WTC11 (cell line): ENCODE data around the gene MMGT1. TPM values are rescaled to one million over a fixed set of nuclear protein-coding genes. Genes with fewer than 3 reads are reported as not detected.

Experiments
- ATAC-seq: fragments of 200-7000 bp; cut with Tn5 transposase; 2 replicates; pipeline ENCODE4 v1.10.0; 2021; ENCODE audit warnings: mild to moderate bottlenecking, moderate library complexity
- CTCF ChIA-PET: fragments of 300-600 bp; sonication (Branson Sonifier 250); formaldehyde crosslinking; loops from one replicate; lab custom pipeline; 2021; ENCODE audit warnings: antibody characterized with exemption; lab: Charles Lee
- POLR2A ChIA-PET: fragments of 350-600 bp; sonication (Branson Sonifier 250); formaldehyde crosslinking; loops from one replicate; lab custom pipeline; 2021; ENCODE audit warnings: antibody characterized with exemption; lab: Charles Lee
- DNase-seq: peaks from one replicate; pipeline ENCODE4 v3.0.0; 2021; ENCODE audit warnings: low spot score
- H3K27ac Mint-ChIP-seq: 2 replicates; pipeline ENCODE4 v1.8.0; 2021; ENCODE audit warnings: mixed read lengths
- H3K27me3 Mint-ChIP-seq: 2 replicates; pipeline ENCODE4 v1.8.0; 2021; ENCODE audit warnings: low read depth, mild to moderate bottlenecking, moderate library complexity, mixed read lengths
- H3K36me3 Mint-ChIP-seq: 2 replicates; pipeline ENCODE4 v1.8.0; 2021; ENCODE audit warnings: mixed read lengths
- H3K4me1 Mint-ChIP-seq: 2 replicates; pipeline ENCODE4 v1.8.0; 2022; ENCODE audit warnings: mixed read lengths
- H3K4me3 Mint-ChIP-seq: 2 replicates; pipeline ENCODE4 v1.8.0; 2021; ENCODE audit warnings: mild to moderate bottlenecking, moderate library complexity, mixed read lengths
- H3K9me3 Mint-ChIP-seq: 2 replicates; pipeline ENCODE4 v1.8.0; 2021; ENCODE audit warnings: mixed read lengths
- CREM ChIP-seq: sonication (generic); formaldehyde crosslinking; IDR thresholded peaks from 2 replicates; pipeline ENCODE4 v1.8.1; 2022; ENCODE audit warnings: mild to moderate bottlenecking, missing genetic modification reagents, moderate library complexity
- FOXP1 ChIP-seq: sonication (generic); formaldehyde crosslinking; IDR thresholded peaks from 2 replicates; pipeline ENCODE4 v1.8.0; 2022; ENCODE audit warnings: missing genetic modification reagents, mild to moderate bottlenecking, moderate library complexity, borderline replicate concordance
- JAZF1 ChIP-seq: fragments of 250-450 bp; sonication (Bioruptor Pico); IDR thresholded peaks from 2 replicates; pipeline ENCODE4 v1.9.0; 2021; ENCODE audit warnings: moderate library complexity, mild to moderate bottlenecking, inconsistent platforms
- MYBL2 ChIP-seq: sonication (generic); formaldehyde crosslinking; IDR thresholded peaks from 2 replicates; pipeline ENCODE4 v1.8.1; 2023; ENCODE audit warnings: mild to moderate bottlenecking, moderate library complexity, missing genetic modification reagents
- NR1H2 ChIP-seq: sonication (generic); formaldehyde crosslinking; IDR thresholded peaks from 2 replicates; pipeline ENCODE4 v1.9.0; 2021; ENCODE audit warnings: mild to moderate bottlenecking, moderate library complexity, missing genetic modification reagents
- NR3C1 ChIP-seq: sonication (generic); formaldehyde crosslinking; conservative IDR thresholded peaks from 2 replicates; pipeline ENCODE4 v1.8.1; 2023; ENCODE audit warnings: low read depth, mild to moderate bottlenecking, missing genetic modification reagents
- TEAD1 ChIP-seq: sonication (generic); formaldehyde crosslinking; IDR thresholded peaks from 2 replicates; pipeline ENCODE4 v1.8.0; 2022; ENCODE audit warnings: mild to moderate bottlenecking, missing genetic modification reagents
- TEAD4 ChIP-seq: sonication (generic); formaldehyde crosslinking; IDR thresholded peaks from 2 replicates; pipeline ENCODE4 v1.8.0; 2022; ENCODE audit warnings: mild to moderate bottlenecking, missing genetic modification reagents
- ZNF121 ChIP-seq: sonication (generic); formaldehyde crosslinking; IDR thresholded peaks from 2 replicates; pipeline ENCODE4 v1.8.0; 2023; ENCODE audit warnings: missing genetic modification reagents
- ZNF232 ChIP-seq: sonication (generic); formaldehyde crosslinking; IDR thresholded peaks from 2 replicates; pipeline ENCODE4 v1.8.0; 2022; ENCODE audit warnings: mild to moderate bottlenecking, missing genetic modification reagents
- total RNA-seq: library from RNA; stranded (reverse); gene quantifications from 3 replicates; pipeline ENCODE4 v1.2.3, GENCODE V29; 2021
- TF ChIP-seq, protein P1 (sequence below): sonication (generic); formaldehyde crosslinking; IDR thresholded peaks from 2 replicates; pipeline ENCODE4 v1.8.1; 2022; ENCODE audit warnings: mild to moderate bottlenecking, moderate library complexity, missing genetic modification reagents
- TF ChIP-seq, protein P2 (sequence below): sonication (generic); formaldehyde crosslinking; IDR thresholded peaks from 2 replicates; pipeline ENCODE4 v1.8.1; 2022; ENCODE audit warnings: low read depth, missing genetic modification reagents, borderline replicate concordance
- TF ChIP-seq, protein P3 (sequence below): fragments of 200-600 bp; IDR thresholded peaks from 2 replicates; pipeline ENCODE4 v1.8.0; 2022; ENCODE audit warnings: antibody characterized with exemption
- TF ChIP-seq, protein P4 (sequence below): fragments of 250-450 bp; sonication (Bioruptor Pico); IDR thresholded peaks from 2 replicates; pipeline ENCODE4 v1.9.0; 2021; ENCODE audit warnings: mild to moderate bottlenecking
- TF ChIP-seq, protein P5 (sequence below): sonication (generic); formaldehyde crosslinking; IDR thresholded peaks from 2 replicates; pipeline ENCODE4 v1.8.1; 2023; ENCODE audit warnings: mild to moderate bottlenecking, missing genetic modification reagents
- TF ChIP-seq, protein P6 (sequence below): sonication (generic); formaldehyde crosslinking; IDR thresholded peaks from 2 replicates; pipeline ENCODE4 v1.8.0; 2023; ENCODE audit warnings: mild to moderate bottlenecking, missing genetic modification reagents
- TF ChIP-seq, protein P7 (sequence below): sonication (generic); formaldehyde crosslinking; IDR thresholded peaks from 2 replicates; pipeline ENCODE4 v1.8.1; 2023; ENCODE audit warnings: mild to moderate bottlenecking, moderate library complexity, missing genetic modification reagents
- TF ChIP-seq, protein P8 (sequence below): sonication (generic); formaldehyde crosslinking; IDR thresholded peaks from 2 replicates; pipeline ENCODE4 v1.8.1; 2022; ENCODE audit warnings: low read depth, mild to moderate bottlenecking, moderate library complexity, missing genetic modification reagents, borderline replicate concordance

The MMGT1 gene
- total RNA-seq, 1 experiment from 2014 or later = 15.4 TPM

DNA sequence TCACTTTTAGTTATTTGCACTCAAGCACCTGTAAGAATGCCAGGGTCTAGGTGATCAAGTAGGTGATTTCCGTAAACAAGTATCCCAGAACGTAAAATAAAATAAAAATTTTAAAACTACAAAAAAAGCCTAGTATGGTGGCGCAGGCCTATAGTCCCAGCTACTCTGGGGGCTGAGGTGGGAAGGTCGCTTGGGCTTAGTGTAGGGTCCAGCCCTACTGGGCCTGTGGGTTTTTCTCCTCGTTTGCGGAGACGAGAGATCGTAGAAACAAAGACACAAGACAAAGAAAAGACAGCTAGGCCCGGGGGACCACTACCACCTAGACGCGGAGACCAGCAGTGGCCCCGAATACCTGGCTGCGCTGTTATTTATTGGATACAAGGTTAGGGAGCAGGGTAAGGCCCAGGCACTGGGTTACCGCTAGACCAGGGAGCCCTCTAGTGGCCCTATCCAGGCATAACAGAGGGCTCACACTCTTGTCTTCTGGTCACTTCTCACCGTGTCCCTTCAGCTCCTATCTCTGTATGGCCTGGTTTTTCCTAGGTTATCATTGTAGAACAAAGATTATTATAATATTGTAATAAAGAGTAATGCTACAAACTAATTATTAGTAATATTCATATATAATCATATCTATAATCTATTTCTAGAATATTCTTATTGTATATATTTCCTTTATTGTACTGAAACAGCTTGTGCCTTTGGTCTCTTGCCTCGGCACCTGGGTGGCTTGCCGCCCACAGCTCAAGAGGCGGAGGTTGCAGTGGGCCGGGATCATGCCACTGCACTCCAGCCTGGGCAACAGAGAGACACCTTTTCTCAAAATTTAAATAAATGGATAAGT lies 41.9 kb downstream of the MMGT1 start:
- ATAC-seq (peak; percentile 97), DNase-seq (peak; percentile 74)
- CTCF ChIA-PET = interaction anchor here (0.7 to 1.5 kb wide), 8 partner anchors 9 to 725 kb away, joined by 3 to 10 read pairs (median 4); no protein-coding TSS in a partner anchor
- H3K4me1 Mint-ChIP-seq = no peaks in the 10 kb centered on the region
- TF ChIP-seq, protein P1, sequence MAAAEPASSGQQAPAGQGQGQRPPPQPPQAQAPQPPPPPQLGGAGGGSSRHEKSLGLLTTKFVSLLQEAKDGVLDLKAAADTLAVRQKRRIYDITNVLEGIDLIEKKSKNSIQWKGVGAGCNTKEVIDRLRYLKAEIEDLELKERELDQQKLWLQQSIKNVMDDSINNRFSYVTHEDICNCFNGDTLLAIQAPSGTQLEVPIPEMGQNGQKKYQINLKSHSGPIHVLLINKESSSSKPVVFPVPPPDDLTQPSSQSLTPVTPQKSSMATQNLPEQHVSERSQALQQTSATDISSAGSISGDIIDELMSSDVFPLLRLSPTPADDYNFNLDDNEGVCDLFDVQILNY (CRISPR knock-in tag) = no peak
- TF ChIP-seq CREM (CRISPR knock-in tag) (no peak), MYBL2 (no peak)
- TF ChIP-seq, protein P2, sequence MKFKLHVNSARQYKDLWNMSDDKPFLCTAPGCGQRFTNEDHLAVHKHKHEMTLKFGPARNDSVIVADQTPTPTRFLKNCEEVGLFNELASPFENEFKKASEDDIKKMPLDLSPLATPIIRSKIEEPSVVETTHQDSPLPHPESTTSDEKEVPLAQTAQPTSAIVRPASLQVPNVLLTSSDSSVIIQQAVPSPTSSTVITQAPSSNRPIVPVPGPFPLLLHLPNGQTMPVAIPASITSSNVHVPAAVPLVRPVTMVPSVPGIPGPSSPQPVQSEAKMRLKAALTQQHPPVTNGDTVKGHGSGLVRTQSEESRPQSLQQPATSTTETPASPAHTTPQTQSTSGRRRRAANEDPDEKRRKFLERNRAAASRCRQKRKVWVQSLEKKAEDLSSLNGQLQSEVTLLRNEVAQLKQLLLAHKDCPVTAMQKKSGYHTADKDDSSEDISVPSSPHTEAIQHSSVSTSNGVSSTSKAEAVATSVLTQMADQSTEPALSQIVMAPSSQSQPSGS = no peak
- TF ChIP-seq, protein P3, sequence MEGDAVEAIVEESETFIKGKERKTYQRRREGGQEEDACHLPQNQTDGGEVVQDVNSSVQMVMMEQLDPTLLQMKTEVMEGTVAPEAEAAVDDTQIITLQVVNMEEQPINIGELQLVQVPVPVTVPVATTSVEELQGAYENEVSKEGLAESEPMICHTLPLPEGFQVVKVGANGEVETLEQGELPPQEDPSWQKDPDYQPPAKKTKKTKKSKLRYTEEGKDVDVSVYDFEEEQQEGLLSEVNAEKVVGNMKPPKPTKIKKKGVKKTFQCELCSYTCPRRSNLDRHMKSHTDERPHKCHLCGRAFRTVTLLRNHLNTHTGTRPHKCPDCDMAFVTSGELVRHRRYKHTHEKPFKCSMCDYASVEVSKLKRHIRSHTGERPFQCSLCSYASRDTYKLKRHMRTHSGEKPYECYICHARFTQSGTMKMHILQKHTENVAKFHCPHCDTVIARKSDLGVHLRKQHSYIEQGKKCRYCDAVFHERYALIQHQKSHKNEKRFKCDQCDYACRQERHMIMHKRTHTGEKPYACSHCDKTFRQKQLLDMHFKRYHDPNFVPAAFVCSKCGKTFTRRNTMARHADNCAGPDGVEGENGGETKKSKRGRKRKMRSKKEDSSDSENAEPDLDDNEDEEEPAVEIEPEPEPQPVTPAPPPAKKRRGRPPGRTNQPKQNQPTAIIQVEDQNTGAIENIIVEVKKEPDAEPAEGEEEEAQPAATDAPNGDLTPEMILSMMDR = peak; percentile 47; the same call in 1 of the 2 replicates
- TF ChIP-seq, protein P4, sequence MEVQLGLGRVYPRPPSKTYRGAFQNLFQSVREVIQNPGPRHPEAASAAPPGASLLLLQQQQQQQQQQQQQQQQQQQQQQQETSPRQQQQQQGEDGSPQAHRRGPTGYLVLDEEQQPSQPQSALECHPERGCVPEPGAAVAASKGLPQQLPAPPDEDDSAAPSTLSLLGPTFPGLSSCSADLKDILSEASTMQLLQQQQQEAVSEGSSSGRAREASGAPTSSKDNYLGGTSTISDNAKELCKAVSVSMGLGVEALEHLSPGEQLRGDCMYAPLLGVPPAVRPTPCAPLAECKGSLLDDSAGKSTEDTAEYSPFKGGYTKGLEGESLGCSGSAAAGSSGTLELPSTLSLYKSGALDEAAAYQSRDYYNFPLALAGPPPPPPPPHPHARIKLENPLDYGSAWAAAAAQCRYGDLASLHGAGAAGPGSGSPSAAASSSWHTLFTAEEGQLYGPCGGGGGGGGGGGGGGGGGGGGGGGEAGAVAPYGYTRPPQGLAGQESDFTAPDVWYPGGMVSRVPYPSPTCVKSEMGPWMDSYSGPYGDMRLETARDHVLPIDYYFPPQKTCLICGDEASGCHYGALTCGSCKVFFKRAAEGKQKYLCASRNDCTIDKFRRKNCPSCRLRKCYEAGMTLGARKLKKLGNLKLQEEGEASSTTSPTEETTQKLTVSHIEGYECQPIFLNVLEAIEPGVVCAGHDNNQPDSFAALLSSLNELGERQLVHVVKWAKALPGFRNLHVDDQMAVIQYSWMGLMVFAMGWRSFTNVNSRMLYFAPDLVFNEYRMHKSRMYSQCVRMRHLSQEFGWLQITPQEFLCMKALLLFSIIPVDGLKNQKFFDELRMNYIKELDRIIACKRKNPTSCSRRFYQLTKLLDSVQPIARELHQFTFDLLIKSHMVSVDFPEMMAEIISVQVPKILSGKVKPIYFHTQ (CRISPR knock-in tag) = no peak
- no peak overlapping the region for H3K4me3 Mint-ChIP-seq
- no peaks in the 10 kb centered on the region for H3K27me3 Mint-ChIP-seq
- H3K27ac Mint-ChIP-seq = no peak overlapping the region
- H3K9me3 Mint-ChIP-seq = no peaks in the 10 kb centered on the region
- POLR2A ChIA-PET = no interaction called here
- H3K36me3 Mint-ChIP-seq = no peaks in the 10 kb centered on the region

DNA sequence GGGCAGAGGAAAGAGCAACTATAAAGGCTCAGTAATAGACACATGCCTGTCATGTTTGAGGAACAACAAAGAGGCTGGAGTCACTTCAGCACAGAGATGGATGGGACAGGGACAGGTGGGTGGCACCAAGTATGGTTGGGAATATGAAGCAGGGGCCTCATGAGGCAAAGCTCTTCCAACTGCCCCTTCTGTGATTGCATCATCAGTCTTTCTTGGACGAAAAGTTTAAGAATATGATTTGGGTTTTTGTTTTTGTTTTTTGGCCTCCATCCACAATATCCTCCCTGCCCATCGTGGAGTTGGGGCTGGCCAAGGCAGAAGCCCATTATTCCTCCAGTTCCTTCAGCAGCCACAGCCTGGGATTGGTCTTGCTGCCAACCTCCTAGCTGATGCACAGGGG lies 45.9 kb downstream of the MMGT1 start:
- Mint-ChIP-seq H3K27me3 (no peaks in the 10 kb centered on the region), H3K9me3 (no peaks in the 10 kb centered on the region), H3K4me3 (no peak overlapping the region), H3K27ac (no peak overlapping the region), H3K4me1 (no peaks in the 10 kb centered on the region), H3K36me3 (no peaks in the 10 kb centered on the region)
- DNase-seq (no peak), ATAC-seq (no peak)
- ChIA-PET CTCF (no interaction called here), POLR2A (no interaction called here)
- TF ChIP-seq ZNF121 (CRISPR knock-in tag) (no peak), NR3C1 (CRISPR knock-in tag) (no peak), FOXP1 (no peak), NR1H2 (CRISPR knock-in tag) (no peak), TEAD1 (CRISPR knock-in tag) (no peak), JAZF1 (CRISPR knock-in tag) (no peak), ZNF232 (CRISPR knock-in tag) (no peak), TEAD4 (CRISPR knock-in tag) (no peak)
- TF ChIP-seq, protein P5, sequence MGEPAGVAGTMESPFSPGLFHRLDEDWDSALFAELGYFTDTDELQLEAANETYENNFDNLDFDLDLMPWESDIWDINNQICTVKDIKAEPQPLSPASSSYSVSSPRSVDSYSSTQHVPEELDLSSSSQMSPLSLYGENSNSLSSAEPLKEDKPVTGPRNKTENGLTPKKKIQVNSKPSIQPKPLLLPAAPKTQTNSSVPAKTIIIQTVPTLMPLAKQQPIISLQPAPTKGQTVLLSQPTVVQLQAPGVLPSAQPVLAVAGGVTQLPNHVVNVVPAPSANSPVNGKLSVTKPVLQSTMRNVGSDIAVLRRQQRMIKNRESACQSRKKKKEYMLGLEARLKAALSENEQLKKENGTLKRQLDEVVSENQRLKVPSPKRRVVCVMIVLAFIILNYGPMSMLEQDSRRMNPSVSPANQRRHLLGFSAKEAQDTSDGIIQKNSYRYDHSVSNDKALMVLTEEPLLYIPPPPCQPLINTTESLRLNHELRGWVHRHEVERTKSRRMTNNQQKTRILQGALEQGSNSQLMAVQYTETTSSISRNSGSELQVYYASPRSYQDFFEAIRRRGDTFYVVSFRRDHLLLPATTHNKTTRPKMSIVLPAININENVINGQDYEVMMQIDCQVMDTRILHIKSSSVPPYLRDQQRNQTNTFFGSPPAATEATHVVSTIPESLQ (CRISPR knock-in tag) = no peak
- TF ChIP-seq, protein P6, sequence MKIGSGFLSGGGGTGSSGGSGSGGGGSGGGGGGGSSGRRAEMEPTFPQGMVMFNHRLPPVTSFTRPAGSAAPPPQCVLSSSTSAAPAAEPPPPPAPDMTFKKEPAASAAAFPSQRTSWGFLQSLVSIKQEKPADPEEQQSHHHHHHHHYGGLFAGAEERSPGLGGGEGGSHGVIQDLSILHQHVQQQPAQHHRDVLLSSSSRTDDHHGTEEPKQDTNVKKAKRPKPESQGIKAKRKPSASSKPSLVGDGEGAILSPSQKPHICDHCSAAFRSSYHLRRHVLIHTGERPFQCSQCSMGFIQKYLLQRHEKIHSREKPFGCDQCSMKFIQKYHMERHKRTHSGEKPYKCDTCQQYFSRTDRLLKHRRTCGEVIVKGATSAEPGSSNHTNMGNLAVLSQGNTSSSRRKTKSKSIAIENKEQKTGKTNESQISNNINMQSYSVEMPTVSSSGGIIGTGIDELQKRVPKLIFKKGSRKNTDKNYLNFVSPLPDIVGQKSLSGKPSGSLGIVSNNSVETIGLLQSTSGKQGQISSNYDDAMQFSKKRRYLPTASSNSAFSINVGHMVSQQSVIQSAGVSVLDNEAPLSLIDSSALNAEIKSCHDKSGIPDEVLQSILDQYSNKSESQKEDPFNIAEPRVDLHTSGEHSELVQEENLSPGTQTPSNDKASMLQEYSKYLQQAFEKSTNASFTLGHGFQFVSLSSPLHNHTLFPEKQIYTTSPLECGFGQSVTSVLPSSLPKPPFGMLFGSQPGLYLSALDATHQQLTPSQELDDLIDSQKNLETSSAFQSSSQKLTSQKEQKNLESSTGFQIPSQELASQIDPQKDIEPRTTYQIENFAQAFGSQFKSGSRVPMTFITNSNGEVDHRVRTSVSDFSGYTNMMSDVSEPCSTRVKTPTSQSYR = no peak
- TF ChIP-seq, protein P7, sequence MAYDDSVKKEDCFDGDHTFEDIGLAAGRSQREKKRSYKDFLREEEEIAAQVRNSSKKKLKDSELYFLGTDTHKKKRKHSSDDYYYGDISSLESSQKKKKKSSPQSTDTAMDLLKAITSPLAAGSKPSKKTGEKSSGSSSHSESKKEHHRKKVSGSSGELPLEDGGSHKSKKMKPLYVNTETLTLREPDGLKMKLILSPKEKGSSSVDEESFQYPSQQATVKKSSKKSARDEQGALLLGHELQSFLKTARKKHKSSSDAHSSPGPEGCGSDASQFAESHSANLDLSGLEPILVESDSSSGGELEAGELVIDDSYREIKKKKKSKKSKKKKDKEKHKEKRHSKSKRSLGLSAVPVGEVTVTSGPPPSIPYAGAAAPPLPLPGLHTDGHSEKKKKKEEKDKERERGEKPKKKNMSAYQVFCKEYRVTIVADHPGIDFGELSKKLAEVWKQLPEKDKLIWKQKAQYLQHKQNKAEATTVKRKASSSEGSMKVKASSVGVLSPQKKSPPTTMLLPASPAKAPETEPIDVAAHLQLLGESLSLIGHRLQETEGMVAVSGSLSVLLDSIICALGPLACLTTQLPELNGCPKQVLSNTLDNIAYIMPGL (CRISPR knock-in tag) = no peak
- TF ChIP-seq, protein P8, sequence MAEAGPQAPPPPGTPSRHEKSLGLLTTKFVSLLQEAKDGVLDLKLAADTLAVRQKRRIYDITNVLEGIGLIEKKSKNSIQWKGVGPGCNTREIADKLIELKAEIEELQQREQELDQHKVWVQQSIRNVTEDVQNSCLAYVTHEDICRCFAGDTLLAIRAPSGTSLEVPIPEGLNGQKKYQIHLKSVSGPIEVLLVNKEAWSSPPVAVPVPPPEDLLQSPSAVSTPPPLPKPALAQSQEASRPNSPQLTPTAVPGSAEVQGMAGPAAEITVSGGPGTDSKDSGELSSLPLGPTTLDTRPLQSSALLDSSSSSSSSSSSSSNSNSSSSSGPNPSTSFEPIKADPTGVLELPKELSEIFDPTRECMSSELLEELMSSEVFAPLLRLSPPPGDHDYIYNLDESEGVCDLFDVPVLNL (CRISPR knock-in tag) = no peak
